GM18517 (cell line): ENCODE measurements around the gene CASTOR1.

ENCODE experiments used
- ATAC-seq: cut with Tn5 transposase; IDR thresholded peaks from one replicate; pipeline ENCODE4 v1.9.1; 2021; ENCODE audit warnings: mild to moderate bottlenecking, moderate library complexity; ENCODE audit not compliant: unreplicated experiment

Gene CASTOR1

DNA sequence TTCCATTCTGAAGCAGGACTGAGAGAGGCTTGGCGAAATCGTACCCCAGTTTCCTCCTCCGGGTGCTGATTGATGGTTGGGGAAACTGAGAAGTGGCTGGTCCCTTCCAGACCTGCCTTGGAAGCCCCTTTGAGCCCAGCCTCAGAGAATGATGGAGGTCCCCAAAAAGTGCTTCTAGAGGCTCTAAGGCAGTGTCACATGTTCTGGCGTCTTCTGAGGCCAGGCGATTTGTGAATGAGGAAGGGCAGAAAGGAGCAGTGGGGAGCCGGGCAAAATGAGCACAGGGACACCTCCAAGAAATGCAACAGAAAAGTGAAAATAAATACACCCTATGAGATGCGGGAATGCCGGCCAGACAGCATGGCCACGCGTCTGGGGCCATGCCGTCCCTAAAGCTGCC, 41.7 kb downstream of the CASTOR1 start:
- ATAC-seq: no peak

DNA sequence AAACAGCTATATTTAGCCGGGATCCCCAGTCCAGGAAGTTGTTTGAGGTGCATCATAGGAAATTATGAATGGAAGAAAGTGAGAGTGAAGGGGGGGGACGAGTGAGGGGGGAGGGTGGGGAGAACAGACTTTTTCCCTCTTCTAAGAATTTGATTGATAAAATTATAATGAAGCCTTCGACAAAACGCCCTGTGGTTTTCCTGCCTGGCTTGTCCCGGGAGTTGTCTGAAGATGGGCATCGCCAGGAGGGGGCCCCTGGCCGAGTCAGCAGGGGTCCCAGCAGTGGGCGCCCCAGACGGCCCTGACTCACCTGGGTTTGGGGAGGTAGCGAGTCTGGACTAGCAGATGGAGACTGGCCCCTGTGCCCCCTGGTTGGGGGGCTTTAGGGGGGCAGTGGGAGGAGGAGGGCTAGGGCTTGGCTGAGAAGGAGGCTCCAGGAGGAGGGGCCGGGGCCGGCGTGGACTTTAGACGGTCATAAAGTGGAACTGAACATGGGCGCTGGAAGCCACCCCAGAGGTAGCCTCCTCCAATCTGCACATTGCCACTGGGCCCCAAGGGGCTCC, 42.4 kb downstream of the CASTOR1 start:
- ATAC-seq: no peak

DNA sequence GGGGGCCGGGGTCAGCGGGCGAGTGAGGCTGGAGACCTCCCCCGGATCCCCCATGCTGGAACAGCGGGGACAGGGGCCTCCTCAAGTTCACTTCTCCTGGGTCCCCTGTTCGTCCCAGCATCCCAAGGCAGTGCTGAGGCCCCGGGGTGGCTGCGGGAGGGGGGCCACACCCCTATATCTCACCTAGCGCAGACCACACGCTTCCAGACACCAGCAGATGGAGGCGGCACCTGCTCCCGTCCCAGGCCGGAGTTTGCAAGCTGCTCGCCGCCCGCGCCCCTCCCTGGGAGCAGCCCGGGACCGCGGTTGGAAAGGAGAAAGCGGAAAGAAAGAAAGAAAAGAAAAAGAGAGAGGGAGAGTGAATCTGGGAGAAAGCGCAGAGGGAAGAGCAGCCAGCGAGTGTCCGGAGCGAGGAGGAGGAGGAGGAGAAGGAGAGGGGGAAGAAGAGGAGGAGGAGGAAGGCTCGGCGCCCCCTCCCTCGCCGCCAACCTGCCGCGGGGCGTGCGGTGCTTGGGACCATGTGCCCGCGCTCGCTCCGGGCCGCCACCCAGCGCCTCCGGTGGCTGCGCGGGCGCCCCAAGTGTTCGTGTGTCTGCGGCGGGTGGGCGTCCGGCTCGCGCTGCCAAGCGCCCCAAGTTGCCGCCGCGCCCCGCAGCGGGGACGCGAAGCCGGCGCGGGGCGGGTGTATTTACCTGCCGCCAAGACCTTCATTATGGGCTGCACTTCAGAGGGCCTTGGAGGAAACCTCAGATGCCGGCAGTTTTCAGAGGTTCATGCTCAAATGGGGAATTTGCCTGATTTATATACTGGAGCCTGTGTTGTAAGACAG, 43.1 kb downstream of the CASTOR1 start, which contains the start of gene LIF:
Gene LIF, minus strand, starts transcription at position 775 of the 829 bp plus-strand sequence. Its CDS starts 64 bp downstream, at position 711.
- no peak for ATAC-seq

DNA sequence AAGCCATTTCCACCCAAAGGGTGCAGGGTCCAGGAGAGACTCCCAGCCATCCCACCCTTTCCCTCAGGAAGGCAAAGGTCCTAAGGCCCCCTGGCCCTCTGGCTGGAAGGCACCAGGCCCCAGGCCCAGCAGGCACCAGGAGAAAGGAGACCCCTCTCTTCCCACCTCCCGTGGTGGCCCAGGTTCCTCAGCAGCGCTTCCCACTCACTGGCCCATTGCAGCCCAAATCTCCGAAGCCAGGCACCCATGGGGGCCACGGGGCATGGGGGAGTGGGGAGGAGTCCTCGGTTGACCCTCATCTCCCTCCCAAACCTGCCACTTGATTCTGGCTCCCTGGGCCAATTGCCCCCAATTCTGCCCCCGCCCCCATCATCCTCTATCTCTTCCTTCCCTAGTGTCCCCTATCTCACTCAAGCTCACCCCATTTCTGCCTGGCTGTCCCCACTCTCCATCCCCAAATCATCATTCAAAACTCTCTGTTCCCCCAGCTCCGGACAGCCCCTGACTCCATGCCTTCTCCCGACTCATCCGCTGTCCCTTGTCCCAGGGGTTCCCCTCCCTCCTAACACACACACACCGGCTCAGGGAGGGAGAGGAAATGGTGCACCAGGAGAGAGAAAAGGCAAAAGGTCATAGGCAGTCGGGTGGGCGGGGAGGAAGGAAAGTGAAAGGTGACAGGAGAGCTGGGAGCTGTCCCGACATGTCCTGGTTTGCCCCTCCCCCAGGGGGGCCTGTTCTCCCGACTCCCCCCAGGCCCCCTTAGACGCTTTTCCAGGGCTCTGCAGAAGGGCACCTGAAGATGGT, 43.9 kb downstream of the CASTOR1 start:
- no peak for ATAC-seq

DNA sequence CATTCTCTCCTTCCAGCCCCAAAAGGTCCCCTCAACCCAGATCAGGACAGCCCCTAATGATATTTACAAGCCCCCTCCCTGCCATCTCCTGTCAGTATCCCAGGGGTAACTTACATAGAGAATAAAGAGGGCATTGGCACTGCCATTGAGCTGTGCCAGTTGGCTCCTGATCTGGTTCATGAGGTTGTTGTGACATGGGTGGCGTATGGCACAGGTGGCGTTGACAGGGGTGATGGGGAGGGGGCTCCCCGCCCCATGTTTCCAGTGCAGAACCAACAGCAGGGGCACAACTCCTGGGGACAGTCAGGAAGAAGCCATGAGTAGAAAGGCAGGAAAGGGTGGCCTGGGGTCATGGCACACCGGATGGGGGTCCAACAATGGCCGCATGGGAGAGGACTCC, 44.7 kb downstream of the CASTOR1 start:
- no peak for ATAC-seq

DNA sequence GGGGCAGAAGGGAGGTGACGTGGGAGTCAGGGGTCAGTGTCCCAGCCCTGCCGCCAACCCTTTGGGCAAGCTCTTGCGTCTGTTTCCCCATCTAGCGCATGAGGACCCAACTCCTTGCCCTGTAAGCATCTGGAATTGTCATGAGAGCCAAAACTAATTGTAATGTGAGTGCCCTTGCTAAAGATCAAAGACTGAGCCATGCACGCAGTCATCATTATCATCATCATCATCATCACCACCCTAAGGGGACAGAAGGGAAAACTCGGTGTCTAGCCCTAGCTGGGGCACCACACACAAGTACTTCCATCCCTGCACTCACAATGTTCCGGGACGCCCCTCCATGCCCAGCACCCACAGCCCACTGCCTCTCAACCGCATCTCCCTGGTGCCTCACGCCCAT, 45.2 kb downstream of the CASTOR1 start:
- no peak for ATAC-seq

DNA sequence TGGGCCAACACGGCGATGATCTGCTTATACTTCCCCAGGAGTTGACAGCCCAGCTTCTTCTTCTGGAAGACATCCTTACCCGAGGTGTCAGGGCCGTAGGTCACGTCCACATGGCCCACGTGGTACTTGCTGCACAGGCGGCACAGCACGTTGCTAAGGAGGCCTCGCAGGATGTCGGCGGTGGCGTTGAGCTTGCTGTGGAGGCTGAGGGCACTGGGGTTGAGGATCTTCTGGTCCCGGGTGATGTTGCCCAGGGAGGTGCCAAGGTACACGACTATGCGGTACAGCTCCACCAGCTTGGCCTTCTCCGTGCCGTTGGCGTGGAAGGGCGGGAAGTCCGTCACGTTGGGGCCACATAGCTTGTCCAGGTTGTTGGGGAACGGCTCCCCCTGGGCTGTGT, 45.6 kb downstream of the CASTOR1 start:
- ATAC-seq: no peak

DNA sequence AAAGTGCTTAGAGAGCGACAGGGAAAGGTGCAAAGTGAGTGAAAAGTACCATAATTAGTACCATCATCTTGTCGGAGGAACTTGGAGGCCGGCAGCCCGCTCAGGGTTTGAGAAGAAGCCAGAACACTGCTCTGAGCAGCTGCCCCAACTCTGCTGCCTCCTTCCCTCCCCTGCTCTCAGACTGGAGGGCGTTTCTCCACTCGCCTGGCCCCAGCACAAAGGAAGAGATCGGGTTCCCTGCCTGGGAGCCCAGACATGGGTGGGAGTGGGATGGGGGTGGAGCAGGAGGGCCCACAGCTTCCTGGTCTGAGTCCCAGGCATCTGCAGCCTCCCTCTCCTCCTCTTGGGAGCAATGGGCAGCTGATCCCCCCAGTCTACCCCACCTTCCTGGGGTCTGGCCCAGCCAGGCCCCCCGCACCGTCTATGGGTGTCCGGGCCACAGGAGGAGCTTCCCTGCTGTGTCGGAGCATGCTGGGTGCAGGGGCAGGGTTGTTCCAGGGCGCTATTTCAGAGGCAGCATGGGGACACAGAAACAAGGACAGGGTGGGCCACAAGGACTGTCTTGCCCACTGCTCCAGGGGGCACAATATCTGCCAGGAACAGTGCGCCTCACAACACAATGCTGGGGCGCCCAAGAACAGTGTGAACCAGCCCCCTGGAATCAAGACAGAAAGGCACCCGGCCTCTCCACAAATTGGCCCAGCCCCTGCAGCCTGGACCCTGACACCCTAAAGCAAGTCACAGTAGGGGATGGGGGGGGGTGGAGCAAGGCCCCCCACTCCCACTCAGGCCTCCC, 47.5 kb downstream of the CASTOR1 start:
- ATAC-seq: no peak

DNA sequence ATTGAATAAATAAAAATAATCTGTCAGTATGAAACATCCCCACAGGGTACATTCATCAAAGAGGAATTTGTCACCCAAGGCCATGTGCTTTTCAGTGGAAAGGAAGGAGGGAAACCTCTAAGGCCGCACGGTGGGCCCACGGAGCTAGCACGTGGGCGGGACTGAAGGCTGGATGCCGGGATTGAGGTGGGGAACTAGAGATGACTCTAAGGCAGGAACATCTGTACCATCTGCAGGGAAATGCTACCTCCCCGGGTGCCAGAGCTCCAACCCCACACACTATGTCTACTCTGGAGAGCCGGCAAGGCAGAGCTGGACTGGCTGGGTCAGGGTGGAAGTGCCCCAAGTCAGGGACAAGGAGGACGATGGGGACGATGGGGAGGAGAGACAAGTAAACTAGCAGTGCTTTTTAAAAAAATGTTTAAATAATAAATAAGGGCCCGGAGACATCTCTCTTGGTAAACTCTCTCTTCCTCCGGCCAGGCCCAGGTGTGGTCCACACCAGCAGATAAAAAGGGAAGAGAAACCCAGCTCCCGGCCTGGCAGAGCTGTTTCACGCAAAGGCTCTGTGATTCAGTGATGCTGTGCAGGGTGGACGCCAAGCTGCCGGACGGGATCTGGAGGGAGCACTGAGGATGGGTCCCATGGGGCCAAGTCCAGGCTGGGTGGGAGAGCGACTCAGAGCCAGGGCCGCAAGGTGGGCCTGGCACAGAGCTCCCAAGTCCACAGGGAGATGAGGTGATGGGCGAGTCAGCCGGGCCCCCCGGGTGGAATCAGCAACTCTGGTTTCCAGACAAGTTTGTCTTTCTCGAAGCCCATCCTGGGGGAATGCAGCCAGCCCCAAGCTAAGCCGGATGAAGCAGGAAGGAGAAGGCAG, 48.5 kb downstream of the CASTOR1 start:
- no peak for ATAC-seq

DNA sequence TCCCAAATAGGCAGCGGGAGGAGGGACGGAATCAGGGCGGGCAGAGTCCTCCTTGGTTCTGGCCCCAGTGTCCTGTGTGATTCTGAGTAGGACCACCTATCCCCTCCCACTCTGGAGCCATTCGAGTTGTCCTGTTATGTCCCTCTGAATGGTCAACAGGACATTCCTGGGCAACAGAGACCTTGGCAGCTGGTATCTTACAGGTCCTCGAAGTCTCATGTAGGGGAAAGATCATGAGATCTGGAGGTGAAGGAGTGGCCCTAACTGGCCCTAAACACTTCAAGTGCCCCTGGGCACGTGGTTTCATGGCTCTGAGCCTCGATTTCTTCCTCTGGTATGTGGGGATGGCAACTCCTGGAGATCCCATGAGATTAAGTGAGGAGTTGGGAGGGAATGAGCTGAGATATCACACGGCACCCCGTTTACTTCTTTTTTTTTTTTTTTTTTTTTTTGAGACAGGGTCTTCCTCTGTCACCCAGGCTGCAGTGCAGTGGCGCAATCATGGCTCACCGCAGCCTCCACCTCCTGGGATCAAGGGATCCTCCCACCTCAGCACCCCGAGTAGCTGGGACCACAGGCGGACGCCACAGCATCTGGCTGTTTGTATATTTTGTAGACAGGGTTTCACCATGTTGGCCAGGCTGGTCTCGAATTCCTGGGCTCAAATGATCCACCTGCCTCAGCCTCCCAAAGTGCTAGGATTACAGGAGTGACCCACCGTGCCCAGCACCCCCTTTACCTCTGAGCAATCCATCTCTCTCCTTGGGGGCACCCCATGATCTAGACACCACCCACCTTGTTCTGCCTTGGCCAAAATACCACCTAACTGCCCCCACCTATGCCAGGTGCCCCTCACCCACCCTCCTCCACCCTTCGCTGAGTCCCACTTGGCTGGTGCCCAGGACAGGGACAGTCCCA, 49.6 kb downstream of the CASTOR1 start:
- ATAC-seq: no peak

DNA sequence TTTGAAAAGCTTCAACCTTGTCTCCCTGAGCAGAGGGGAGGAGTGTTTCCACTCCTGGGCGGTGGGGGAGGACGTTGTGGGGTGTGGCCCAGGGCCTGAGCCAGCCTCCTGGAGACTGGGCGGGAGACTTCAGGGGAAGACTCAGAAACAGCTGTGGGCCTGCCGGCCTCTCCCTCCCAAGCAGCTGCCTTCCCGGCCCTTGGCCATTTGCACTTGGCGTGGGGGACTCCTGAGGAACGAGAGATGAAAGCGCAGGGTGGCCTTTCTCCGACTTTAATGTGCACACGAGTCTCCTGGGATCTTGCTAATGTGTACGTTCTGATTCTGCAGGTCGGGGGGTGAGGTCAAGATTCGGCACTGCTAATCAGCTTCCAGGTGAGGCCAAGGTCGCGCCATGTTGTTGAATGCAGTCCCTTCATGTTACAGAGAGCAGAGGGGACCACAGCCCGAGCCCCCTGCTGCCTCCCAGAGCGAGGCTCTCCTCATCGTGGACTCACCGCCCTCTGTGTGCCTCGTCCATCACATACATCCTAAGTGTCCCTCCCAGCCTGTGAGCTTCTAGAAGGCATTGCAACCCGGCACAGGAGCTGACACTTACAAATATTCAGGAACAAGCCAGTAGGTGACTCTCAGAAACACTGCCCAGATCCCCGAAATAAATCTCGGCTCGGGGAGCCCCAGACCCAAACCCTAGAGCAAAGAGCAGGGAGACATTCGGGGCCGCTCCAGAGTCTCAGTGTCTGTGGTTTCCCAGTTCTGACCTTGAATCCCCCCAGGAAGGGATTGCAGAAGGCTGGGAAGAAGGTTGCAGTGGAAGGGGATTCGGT, 50.4 kb downstream of the CASTOR1 start:
- no peak for ATAC-seq

DNA sequence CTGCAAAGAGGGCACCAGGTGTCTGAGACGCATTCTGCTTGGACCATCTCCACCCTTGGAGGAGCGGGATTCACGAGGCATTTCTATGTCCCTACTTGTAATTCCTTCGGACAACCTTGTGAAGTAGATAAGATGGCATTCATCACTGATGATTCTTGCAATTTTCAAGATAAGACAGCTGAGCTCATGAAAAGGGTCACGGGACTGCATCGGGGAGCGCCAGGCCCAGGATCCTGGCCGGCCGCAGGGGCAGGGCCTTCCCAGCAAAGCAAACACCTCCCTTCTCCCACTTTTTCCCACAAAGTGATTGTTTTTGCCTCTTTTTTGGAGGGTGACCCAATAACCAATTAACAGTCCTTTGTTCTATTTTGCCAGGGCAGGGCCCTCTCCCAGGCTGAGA, 51.2 kb downstream of the CASTOR1 start:
- ATAC-seq: no peak

DNA sequence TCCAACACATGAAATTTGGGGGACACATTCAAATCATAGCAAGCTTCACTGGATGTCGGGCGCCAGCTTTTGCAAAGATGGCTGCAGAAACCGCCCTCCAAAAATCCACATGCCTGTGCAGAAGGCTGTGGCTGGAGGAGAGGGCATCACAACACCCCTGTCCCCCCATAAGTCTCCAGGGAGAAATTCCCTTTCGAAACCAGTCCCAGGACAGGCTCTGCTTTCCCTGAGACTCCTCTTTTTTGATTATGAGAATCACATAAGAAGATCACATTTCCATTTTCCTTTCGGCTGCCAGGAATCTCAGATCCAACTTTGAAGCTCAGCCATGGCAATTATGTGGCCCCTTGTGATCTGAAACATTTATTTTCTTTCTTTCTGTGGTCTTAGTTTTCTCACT, 52.4 kb downstream of the CASTOR1 start:
- ATAC-seq: no peak

DNA sequence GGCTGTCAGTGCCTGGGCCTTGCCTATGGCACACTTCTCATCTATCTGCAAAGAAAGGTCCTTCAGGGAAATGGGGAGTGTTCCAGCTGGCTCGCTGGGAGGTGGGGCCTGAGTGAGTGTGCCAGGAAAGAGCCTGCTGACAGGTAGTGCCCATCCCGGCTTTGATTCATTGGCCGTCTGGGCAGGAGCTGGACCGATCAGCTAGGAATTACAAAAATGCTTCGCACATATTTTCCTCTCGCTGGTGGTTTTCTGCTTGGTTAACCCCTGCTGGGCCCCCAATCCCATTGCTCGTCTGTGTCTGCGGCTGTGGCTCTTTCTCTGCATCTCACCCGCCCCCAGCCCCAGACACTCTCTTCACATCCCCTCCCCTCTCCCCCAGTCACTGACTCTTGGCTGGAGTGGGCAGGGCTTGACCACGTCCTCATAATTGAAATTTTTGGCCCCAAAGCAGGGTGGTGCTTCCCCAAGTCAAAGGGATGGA, 53.6 kb downstream of the CASTOR1 start:
- ATAC-seq: no peak
